Ascending aorta (tissue), 2 donors: ENCODE data around the gene HOXC11. TPM values are rescaled to one million over a fixed set of nuclear protein-coding genes. Genes with fewer than 3 reads are reported as not detected.

Source experiments
- DNase-seq, 2 donors: peaks; one replicate each; pipeline ENCODE4 v3.0.0-alpha.2; 2019; ENCODE audit warnings: low spot score in 2 of 2
- H3K27ac ChIP-seq, 2 donors: fragments of 200-600 bp; sonication (generic); one replicate each; pipeline ENCODE4 v1.5.1; 2016 to 2017; ENCODE audit warnings: mild to moderate bottlenecking in 1 of 2
- H3K27me3 ChIP-seq: fragments of 200-600 bp; sonication (generic); one replicate; pipeline ENCODE4 v1.5.1; 2017
- H3K36me3 ChIP-seq, 2 donors: fragments of 200-600 bp; sonication (generic); one replicate each; pipeline ENCODE4 v1.5.1; 2016
- H3K4me1 ChIP-seq, 2 donors: fragments of 200-600 bp; sonication (generic); one replicate each; pipeline ENCODE4 v1.5.1; 2016 to 2017; ENCODE audit warnings: mild to moderate bottlenecking in 1 of 2
- H3K4me3 ChIP-seq, 2 donors: fragments of 200-600 bp; sonication (generic); one replicate each; pipeline ENCODE4 v1.5.1; 2016 to 2017; ENCODE audit warnings: mild to moderate bottlenecking in 1 of 2
- H3K9me3 ChIP-seq, 2 donors: fragments of 200-600 bp; sonication (generic); one replicate each; pipeline ENCODE4 v1.5.1; 2016
- CTCF ChIP-seq, 3 experiments: fragments of 200-600 bp in 2 of 3; fragments of 450-650 bp in 1 of 3; sonication (generic) in 2 of 3; IDR thresholded peaks; one replicate each; pipeline ENCODE4 v1.5.1; 2016 to 2019; ENCODE audit warnings: antibody characterized with exemption in 3 of 3, mild to moderate bottlenecking in 1 of 3, moderate library complexity in 1 of 3
- intact Hi-C: fragments of 100-400 bp; cut with DNase I; formaldehyde crosslinking; loops from one replicate; pipeline ENCODE4 v1.15.1; 2023
- total RNA-seq: library from RNA; depleted of rRNA; stranded (reverse); fragments of >200 nt; gene quantifications from one replicate; pipeline ENCODE4 v1.1.0, GENCODE V29; 2016

The HOXC11 gene
- total RNA-seq, 1 donor from 2014 or later = 0.32 TPM

DNA sequence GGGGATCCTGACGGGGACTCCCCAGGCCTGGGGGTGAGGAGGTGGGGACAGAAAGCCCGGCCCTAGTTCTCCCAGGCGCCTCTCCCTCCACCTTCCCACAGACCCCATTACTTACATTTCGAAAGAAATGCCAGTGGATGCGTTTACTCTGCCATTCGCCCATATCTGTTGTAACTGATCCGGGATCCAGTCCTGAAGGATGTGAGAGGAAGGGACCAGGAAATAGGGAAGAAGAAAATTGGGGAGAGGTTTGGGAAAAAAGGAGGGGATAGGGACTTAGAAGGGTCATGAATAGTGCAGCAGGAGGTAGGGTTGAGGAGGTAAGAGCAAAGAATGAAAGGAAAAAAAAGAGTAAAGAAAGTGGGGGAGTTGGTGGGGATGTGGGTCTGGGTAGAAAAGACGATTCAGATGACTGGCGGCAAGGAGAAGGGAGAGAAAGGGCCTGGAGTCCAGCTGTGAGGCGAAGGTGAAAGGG is 17.1 kb upstream of the HOXC11 start:
- Histone ChIP-seq H3K27me3 (peaks cover 86% of the 10 kb centered on the region), H3K4me3 (no peak overlapping the region), H3K4me1 (peaks cover 3 to 4% of the 10 kb centered on the region in 2 donors), H3K9me3 (no peaks in the 10 kb centered on the region), H3K27ac (no peak overlapping the region), H3K36me3 (no peaks in the 10 kb centered on the region)
- intact Hi-C loops = no loop called here
- TF ChIP-seq CTCF (IDR thresholded peaks at IDR 0.05) = no peak
- DNase-seq = no peak

DNA sequence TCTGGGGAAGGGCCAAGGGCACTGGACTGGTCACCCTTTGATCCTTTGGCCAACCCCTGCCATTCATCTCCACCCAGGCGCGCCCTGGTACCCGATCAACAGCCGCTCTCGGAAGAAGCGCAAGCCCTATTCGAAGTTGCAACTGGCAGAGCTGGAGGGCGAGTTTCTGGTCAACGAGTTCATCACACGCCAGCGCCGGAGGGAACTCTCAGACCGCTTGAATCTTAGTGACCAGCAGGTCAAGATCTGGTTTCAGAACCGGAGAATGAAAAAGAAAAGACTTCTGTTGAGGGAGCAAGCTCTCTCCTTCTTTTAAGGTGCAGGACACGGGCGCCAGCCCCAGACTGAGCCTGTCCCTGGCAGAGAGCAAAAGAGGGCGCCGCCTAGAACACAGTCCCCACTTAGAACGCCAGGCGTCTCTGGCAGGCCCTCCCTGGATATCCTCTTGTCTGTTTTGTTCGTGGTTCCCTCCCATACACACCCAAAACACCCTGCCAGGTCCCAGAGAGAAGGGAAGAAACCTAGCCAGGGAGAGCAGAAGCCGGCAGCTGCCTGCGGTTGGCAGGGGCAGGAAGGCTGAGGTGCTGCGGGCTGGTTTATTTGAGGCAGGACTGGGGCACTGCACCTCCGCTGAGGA is 16.6 kb upstream of the HOXC11 start:
- H3K36me3 ChIP-seq = no peaks in the 10 kb centered on the region
- TF ChIP-seq CTCF (IDR thresholded peaks at IDR 0.05) = no peak
- no peak overlapping the region for H3K4me3 ChIP-seq
- peaks cover 0 to 3% of the 10 kb centered on the region in 2 donors for H3K4me1 ChIP-seq
- no peak for DNase-seq
- no peaks in the 10 kb centered on the region for H3K9me3 ChIP-seq
- peaks cover 88% of the 10 kb centered on the region for H3K27me3 ChIP-seq
- no peak overlapping the region for H3K27ac ChIP-seq
- intact Hi-C loops = no loop called here

GRCh38 chr12:53956914-53957536 is 15.9 kb upstream of the HOXC11 start:
- no peak for DNase-seq
- Histone ChIP-seq H3K4me3 (no peak overlapping the region), H3K9me3 (no peaks in the 10 kb centered on the region), H3K27ac (no peak overlapping the region), H3K36me3 (no peaks in the 10 kb centered on the region), H3K4me1 (no peaks in the 10 kb centered on the region), H3K27me3 (peaks cover 83% of the 10 kb centered on the region)
- intact Hi-C loops = no loop called here
- TF ChIP-seq CTCF (IDR thresholded peaks at IDR 0.05) = no peak

DNA sequence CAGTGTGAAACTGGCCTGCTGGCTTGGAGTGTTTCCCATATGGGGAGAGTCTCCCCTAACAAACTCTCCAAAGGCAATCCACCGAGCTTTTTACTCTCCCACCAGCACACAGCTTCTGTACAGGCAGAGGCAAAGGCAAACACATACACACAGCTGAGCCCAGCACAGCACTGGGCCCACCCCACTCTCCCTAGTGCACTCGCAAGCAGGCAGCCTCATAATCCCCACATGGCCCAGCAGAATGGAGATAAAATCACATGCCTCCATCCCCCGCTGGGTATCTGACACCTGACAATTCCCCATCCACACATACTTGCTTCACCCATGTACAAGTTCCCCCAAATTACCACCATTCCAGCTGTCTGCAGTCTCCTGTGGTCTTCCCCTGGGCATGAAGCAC is 14.8 kb upstream of the HOXC11 start:
- H3K4me1 ChIP-seq = no peaks in the 10 kb centered on the region
- no peak for TF ChIP-seq CTCF (IDR thresholded peaks at IDR 0.05)
- no peak for DNase-seq
- H3K4me3 ChIP-seq = no peak overlapping the region
- intact Hi-C loops = no loop called here
- no peaks in the 10 kb centered on the region for H3K9me3 ChIP-seq
- no peak overlapping the region for H3K27ac ChIP-seq
- H3K27me3 ChIP-seq = peaks cover 75% of the 10 kb centered on the region
- H3K36me3 ChIP-seq = no peaks in the 10 kb centered on the region

DNA sequence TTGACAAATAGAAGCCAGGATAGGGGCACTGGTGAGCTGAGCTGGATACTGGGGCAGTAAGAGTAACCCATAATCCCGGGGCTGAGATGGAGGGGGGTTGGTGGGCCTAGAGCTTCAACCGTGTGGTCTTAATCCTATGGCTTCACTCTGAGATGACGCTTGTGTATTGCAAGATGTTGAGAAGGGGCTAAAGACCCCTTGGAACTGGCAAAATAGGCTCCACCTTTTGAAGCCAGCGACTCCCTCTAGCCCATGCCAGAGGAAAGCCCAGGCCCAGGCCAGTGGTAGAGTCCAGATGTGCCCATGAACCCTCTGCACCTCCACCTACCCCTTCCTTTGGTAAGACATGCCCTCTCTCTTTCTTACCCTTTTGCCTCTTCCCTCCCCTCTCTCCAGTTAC is 13.6 kb upstream of the HOXC11 start:
- Histone ChIP-seq H3K36me3 (no peaks in the 10 kb centered on the region), H3K9me3 (no peaks in the 10 kb centered on the region), H3K4me3 (no peak overlapping the region), H3K27ac (no peak overlapping the region), H3K27me3 (peaks cover 74% of the 10 kb centered on the region), H3K4me1 (no peaks in the 10 kb centered on the region)
- TF ChIP-seq CTCF (IDR thresholded peaks at IDR 0.05) = no peak
- DNase-seq = no peak
- intact Hi-C loops = no loop called here
